Prostate gland (tissue), 2 donors: ENCODE data around the gene UVRAG.

Experiments
- POLR2A ChIP-seq: fragments of 450-650 bp; IDR thresholded peaks from one replicate; pipeline ENCODE4 v1.6.1; 2016; ENCODE audit warnings: antibody characterized with exemption, mild to moderate bottlenecking
- TF ChIP-seq, protein P1 (sequence below), 4 experiments: fragments of 200-600 bp in 2 of 4; fragments of 450-650 bp in 2 of 4; sonication (generic) in 2 of 4; IDR thresholded peaks; 1 replicate in 3 of 4; 2 replicates in 1 of 4; pipeline ENCODE4 v1.5.1; 2016 to 2019; ENCODE audit warnings: antibody characterized with exemption in 4 of 4, mild to moderate bottlenecking in 2 of 4, moderate library complexity in 2 of 4

DNA sequence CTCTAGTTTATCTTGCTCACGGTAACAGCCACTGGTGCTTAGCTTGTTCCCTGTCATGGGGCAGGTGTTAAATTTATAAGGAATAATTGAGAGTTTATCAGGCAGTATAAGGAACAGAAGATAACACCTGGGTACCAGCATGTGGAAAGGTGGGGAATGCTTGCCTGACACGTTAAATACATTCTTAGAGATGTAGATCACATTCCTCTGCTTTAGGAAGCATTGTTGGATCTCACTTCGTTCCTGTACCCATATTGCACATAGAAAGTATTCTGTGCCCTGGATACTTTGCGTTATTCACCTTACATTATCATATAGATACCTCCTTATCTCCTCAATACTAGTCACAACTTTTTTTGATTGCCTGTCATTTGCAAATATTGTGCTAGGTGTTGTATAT is 114.7 kb downstream of the UVRAG start:
- TF ChIP-seq POLR2A, result no peak
- TF ChIP-seq, protein P1, sequence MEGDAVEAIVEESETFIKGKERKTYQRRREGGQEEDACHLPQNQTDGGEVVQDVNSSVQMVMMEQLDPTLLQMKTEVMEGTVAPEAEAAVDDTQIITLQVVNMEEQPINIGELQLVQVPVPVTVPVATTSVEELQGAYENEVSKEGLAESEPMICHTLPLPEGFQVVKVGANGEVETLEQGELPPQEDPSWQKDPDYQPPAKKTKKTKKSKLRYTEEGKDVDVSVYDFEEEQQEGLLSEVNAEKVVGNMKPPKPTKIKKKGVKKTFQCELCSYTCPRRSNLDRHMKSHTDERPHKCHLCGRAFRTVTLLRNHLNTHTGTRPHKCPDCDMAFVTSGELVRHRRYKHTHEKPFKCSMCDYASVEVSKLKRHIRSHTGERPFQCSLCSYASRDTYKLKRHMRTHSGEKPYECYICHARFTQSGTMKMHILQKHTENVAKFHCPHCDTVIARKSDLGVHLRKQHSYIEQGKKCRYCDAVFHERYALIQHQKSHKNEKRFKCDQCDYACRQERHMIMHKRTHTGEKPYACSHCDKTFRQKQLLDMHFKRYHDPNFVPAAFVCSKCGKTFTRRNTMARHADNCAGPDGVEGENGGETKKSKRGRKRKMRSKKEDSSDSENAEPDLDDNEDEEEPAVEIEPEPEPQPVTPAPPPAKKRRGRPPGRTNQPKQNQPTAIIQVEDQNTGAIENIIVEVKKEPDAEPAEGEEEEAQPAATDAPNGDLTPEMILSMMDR (IDR thresholded peaks at IDR 0.05), result no peak
